HEK293T (cell line): ENCODE results near the gene CYP3A5.

ENCODE experiments used
- CTCF ChIA-PET: fragments of 350-600 bp; formaldehyde crosslinking; extraction: SDS; loops from one replicate; lab custom pipeline; 2021; ENCODE audit warnings: antibody characterized with exemption, inconsistent platforms; lab: Yijun Ruan, JAX
- POLR2A ChIA-PET: fragments of 350-600 bp; formaldehyde crosslinking; extraction: SDS; loops from one replicate; lab custom pipeline; 2020; ENCODE audit warnings: antibody characterized with exemption, inconsistent platforms; lab: Yijun Ruan, JAX
- DNase-seq: peaks from one replicate; pipeline ENCODE4 v3.0.0; 2012; ENCODE audit warnings: mixed read lengths; ENCODE audit errors: extremely low spot score
- ARNT ChIP-seq: fragments of 450-650 bp; IDR thresholded peaks from 2 replicates; pipeline ENCODE4 v1.6.1; 2017; ENCODE audit warnings: mild to moderate bottlenecking
- BHLHE40 ChIP-seq: fragments of 450-650 bp; IDR thresholded peaks from 2 replicates; pipeline ENCODE4 v1.6.1; 2016; ENCODE audit warnings: mild to moderate bottlenecking, moderate library complexity, borderline replicate concordance
- CTBP1 ChIP-seq: fragments of 450-650 bp; IDR thresholded peaks from 2 replicates; pipeline ENCODE4 v1.6.1; 2016; ENCODE audit warnings: borderline replicate concordance
- ELF4 ChIP-seq: fragments of 450-650 bp; IDR thresholded peaks from 2 replicates; pipeline ENCODE4 v1.6.1; 2017; ENCODE audit warnings: antibody characterized with exemption
- FOXA1 ChIP-seq: fragments of 450-650 bp; IDR thresholded peaks from 2 replicates; pipeline ENCODE4 v1.6.1; 2016; ENCODE audit warnings: mild to moderate bottlenecking
- FOXK2 ChIP-seq: fragments of 450-650 bp; IDR thresholded peaks from 2 replicates; pipeline ENCODE4 v1.6.1; 2016; ENCODE audit warnings: mild to moderate bottlenecking
- FOXM1 ChIP-seq: fragments of 450-650 bp; IDR thresholded peaks from 2 replicates; pipeline ENCODE4 v1.6.1; 2017; ENCODE audit warnings: mild to moderate bottlenecking, borderline replicate concordance
- HDGF ChIP-seq: fragments of 450-650 bp; IDR thresholded peaks from 2 replicates; pipeline ENCODE4 v1.6.1; 2017; ENCODE audit warnings: antibody characterized with exemption, borderline replicate concordance
- L3MBTL2 ChIP-seq: fragments of 450-650 bp; conservative IDR thresholded peaks from 2 replicates; pipeline ENCODE4 v1.6.1; 2016; ENCODE audit warnings: mild to moderate bottlenecking
- LEF1 ChIP-seq: fragments of 450-650 bp; IDR thresholded peaks from 2 replicates; pipeline ENCODE4 v1.6.1; 2017; ENCODE audit warnings: mild to moderate bottlenecking, borderline replicate concordance
- NFRKB ChIP-seq: fragments of 450-650 bp; IDR thresholded peaks from 2 replicates; pipeline ENCODE4 v1.6.1; 2016; ENCODE audit warnings: mild to moderate bottlenecking, moderate library complexity
- SP1 ChIP-seq: fragments of 450-650 bp; IDR thresholded peaks from 2 replicates; pipeline ENCODE4 v1.6.1; 2017
- SUZ12 ChIP-seq: fragments of 450-650 bp; IDR thresholded peaks from 2 replicates; pipeline ENCODE4 v1.6.1; 2016; ENCODE audit warnings: mild to moderate bottlenecking
- TARDBP ChIP-seq: fragments of 450-650 bp; IDR thresholded peaks from 2 replicates; pipeline ENCODE4 v1.6.1; 2016
- ZNF384 ChIP-seq: fragments of 450-650 bp; IDR thresholded peaks from 2 replicates; pipeline ENCODE4 v1.6.1; 2016
- TF ChIP-seq, protein P1 (sequence below): fragments of 450-650 bp; IDR thresholded peaks from 2 replicates; pipeline ENCODE4 v1.6.1; 2016

The CYP3A5 gene

GRCh38 chr7:99629643-99630042 is 50.2 kb downstream of the CYP3A5 start:
- POLR2A ChIA-PET = interaction anchor here (2.7 kb wide), 1 partner anchor 13 kb away, joined by 13 read pairs; the partner anchor contains the start of gene ZSCAN25
- TF ChIP-seq ARNT = no peak
- no peak for TF ChIP-seq HDGF
- no peak for TF ChIP-seq ELF4
- TF ChIP-seq, protein P1, sequence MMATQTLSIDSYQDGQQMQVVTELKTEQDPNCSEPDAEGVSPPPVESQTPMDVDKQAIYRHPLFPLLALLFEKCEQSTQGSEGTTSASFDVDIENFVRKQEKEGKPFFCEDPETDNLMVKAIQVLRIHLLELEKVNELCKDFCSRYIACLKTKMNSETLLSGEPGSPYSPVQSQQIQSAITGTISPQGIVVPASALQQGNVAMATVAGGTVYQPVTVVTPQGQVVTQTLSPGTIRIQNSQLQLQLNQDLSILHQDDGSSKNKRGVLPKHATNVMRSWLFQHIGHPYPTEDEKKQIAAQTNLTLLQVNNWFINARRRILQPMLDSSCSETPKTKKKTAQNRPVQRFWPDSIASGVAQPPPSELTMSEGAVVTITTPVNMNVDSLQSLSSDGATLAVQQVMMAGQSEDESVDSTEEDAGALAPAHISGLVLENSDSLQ = no peak
- no peak for TF ChIP-seq L3MBTL2
- no peak for TF ChIP-seq TARDBP
- no peak for TF ChIP-seq ZNF384
- DNase-seq = no peak
- CTCF ChIA-PET = no interaction called here

DNA sequence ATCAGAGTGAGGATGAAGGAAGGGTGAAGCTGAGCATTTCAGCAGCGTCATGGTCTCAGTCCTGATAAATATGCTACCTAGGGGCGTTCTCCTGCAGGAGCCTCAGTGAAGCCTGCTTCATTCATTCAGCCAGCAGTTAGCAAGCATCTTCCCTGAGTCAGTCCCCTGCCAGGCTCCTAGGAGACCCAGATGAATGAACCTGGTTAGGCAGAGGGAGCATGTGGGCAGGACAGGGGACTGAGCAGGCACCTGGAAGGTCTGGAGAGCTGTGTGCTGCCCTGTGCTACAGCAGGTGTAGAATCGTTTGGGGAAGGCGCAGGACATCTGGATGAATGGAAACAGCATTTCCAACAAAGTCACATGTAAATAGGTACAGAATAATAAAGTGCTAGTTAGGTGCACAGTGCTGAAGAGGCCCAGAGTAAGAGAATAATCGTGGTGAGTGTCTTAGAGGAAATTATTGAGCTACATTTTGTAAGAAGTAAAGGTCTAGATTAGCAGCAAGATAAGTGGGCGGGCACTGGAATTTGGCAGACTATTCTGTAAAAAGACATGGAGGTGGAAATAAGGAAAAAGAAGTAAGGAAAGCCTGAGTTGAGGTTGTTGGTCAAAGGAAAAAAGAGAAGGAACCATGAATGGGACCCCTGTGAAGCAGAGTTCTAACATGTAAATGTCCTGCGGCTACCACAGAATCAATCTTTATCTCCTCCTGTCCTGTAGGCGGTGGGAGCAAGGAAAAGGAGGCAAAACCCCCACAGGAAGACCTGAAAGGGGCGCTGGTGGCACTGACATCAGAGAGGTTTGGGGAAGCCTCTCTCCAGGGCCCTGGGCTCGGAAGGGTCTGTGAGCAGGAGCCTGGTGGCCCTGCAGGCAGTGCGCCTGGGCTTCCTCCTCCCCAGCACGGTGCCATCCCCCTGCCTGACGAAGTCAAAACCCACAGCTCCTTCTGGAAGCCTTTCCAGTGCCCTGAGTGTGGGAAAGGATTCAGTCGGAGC is 51.0 kb downstream of the CYP3A5 start:
- CTCF ChIA-PET = no interaction called here
- no peak for DNase-seq
- no peak for TF ChIP-seq HDGF
- TF ChIP-seq FOXA1 = no peak
- TF ChIP-seq NFRKB = no peak
- TF ChIP-seq ZNF384 = no peak
- TF ChIP-seq L3MBTL2 = no peak
- no peak for TF ChIP-seq BHLHE40
- no peak for TF ChIP-seq CTBP1
- TF ChIP-seq SUZ12 = no peak
- TF ChIP-seq, protein P1 = no peak
- TF ChIP-seq ELF4 = no peak
- TF ChIP-seq TARDBP = no peak
- TF ChIP-seq ARNT = no peak
- TF ChIP-seq SP1 = no peak
- POLR2A ChIA-PET = interaction anchor here (2.7 kb wide), 1 partner anchor 12 kb away, joined by 13 read pairs; the partner anchor contains the start of gene ZSCAN25

DNA sequence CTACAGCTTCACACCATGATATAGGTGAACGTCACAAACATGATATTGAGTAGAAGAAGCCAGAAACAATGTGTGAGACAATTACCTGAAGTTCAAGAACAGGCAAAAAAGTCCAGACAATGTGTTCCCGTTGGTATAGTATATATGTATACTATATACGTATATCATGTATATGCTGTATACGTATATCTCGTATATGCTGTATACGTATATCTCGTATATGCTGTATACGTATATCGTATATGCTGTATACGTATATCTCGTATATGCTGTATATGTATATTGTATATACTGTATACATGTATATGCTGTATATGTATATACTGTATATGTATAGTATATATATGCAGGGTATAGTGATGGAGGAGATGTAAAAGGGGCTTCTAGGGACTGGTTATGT is 52.3 kb downstream of the CYP3A5 start:
- no peak for DNase-seq
- TF ChIP-seq ELF4 (no peak), FOXK2 (no peak), L3MBTL2 (no peak), ZNF384 (no peak), HDGF (no peak), CTBP1 (no peak), FOXA1 (no peak), TARDBP (no peak), SUZ12 (no peak), NFRKB (no peak), FOXM1 (no peak), LEF1 (no peak), ARNT (no peak), SP1 (no peak)
- TF ChIP-seq, protein P1 = no peak
- ChIA-PET CTCF (no interaction called here), POLR2A (interaction anchor here (1.0 kb wide), 1 partner anchor 11 kb away, joined by 4 read pairs; the partner anchor contains the start of gene ZSCAN25)

DNA sequence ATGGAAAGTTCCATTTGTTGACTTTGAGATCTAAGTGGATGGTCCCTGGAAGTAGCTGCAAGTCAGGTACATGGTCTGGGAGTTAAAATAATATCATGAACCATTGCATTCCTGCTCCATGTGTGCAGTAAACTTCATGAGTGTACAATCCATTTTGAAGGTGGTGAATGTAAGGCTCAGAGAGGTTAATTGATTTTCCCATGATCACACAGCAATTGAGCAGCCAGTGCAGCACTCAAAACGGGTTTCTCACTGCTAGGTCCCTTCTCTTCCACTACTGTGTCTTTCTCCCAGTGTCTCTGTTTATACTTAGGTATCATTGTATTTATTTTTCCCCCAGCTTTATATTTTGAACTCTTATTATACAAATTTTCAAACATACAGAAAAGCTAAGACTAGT is 53.1 kb downstream of the CYP3A5 start:
- POLR2A ChIA-PET = interaction anchor here (0.6 to 1.0 kb wide), 2 partner anchors 10 to 112 kb away, joined by 3 to 4 read pairs; partner anchors contain the start of gene ZSCAN25
- TF ChIP-seq TARDBP (no peak), SP1 (no peak), FOXA1 (no peak), ELF4 (no peak), CTBP1 (no peak), ZNF384 (no peak), L3MBTL2 (no peak), FOXM1 (no peak), LEF1 (no peak), SUZ12 (no peak), NFRKB (no peak), BHLHE40 (no peak), ARNT (no peak), HDGF (no peak)
- TF ChIP-seq, protein P1 = no peak
- DNase-seq = no peak
- CTCF ChIA-PET = no interaction called here

- DNase-seq = no peak
- ChIA-PET POLR2A (interaction anchor here (0.6 kb wide), 1 partner anchor 112 kb away, joined by 3 read pairs; no protein-coding TSS in a partner anchor), CTCF (no interaction called here)
- TF ChIP-seq NFRKB (no peak), LEF1 (no peak), CTBP1 (no peak)
These were observed 53.8 kb downstream of the CYP3A5 start for GRCh38 chr7:99625961-99626360.
